ENCODE results near the gene PCDHGC5.

Gene PCDHGC5

DNA sequence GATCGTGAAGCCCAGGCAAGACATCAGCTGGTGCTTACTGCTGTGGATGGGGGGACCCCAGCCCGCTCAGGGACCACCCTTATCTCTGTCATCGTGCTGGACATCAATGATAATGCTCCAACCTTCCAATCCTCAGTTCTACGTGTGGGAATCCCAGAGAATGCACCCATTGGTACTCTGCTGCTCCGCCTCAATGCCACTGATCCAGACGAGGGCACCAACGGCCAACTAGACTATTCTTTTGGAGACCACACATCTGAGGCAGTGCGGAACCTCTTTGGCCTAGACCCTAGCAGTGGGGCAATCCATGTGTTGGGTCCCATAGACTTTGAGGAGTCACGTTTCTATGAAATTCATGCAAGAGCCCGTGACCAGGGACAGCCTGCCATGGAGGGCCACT lies 960 bp downstream of the PCDHGC5 start:
- DNase-seq, result no peak
- in situ Hi-C loops (cut with MboI; ENCODE audit: low pct_unique_long_range_greater_than_20kb, low sequenced_read_pairs), result no loop called here

DNA sequence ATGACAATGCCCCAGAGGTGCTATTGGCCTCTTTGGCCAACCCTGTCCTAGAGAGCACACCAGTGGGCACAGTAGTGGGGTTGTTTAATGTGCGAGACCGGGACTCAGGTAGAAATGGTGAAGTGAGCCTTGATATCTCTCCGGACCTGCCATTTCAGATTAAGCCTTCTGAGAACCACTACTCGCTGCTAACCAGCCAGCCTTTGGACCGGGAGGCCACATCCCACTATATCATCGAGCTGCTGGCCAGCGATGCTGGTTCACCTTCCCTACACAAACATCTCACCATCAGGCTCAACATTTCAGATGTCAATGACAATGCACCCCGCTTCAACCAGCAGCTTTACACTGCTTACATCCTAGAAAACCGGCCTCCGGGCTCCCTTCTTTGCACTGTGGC lies 1.4 kb downstream of the PCDHGC5 start:
- in situ Hi-C loops (cut with MboI; ENCODE audit: low pct_unique_long_range_greater_than_20kb, low sequenced_read_pairs), result no loop called here
- no peak for DNase-seq

GRCh38 chr5:141490771-141491170 lies 1.9 kb downstream of the PCDHGC5 start:
- in situ Hi-C loops (cut with MboI; ENCODE audit: low pct_unique_long_range_greater_than_20kb, low sequenced_read_pairs), result no loop called here
- no peak for DNase-seq

GRCh38 chr5:141491323-141492167 lies 2.7 kb downstream of the PCDHGC5 start:
- in situ Hi-C loops (cut with MboI; ENCODE audit: low pct_unique_long_range_greater_than_20kb, low sequenced_read_pairs), result no loop called here
- no peak for DNase-seq

- in situ Hi-C loops (cut with MboI; ENCODE audit: low pct_unique_long_range_greater_than_20kb, low sequenced_read_pairs), result no loop called here
- DNase-seq, result no peak
These were observed 3.4 kb downstream of the PCDHGC5 start for GRCh38 chr5:141492168-141492885.

GRCh38 chr5:141493500-141494422 lies 4.9 kb downstream of the PCDHGC5 start:
- DNase-seq, result no peak
- in situ Hi-C loops (cut with MboI; ENCODE audit: low pct_unique_long_range_greater_than_20kb, low sequenced_read_pairs), result no loop called here

- DNase-seq, result no peak
- in situ Hi-C loops (cut with MboI; ENCODE audit: low pct_unique_long_range_greater_than_20kb, low sequenced_read_pairs), result no loop called here
These were observed 6.0 kb downstream of the PCDHGC5 start for GRCh38 chr5:141494761-141495452.

DNA sequence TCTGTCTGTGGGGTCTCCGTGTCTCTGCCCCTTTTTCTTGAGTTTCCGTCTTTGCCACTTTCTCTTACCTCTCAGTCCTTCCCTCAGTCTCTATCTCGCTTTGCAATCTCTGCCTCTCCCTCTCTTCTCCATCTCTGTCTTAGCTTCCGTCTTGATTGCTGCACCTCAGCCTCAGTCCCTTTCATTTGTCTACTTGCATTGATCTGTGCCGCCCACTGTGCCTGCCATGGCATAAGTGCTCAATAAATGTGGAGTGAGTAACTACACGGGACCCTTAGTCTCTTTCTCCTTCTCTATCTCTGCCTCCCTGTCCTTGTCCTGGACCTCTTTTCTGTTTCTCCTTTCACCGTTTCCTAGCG lies 6.6 kb downstream of the PCDHGC5 start:
- DNase-seq, result no peak
- in situ Hi-C loops (cut with MboI; ENCODE audit: low pct_unique_long_range_greater_than_20kb, low sequenced_read_pairs), result no loop called here

- no peak for DNase-seq
- in situ Hi-C loops (cut with MboI; ENCODE audit: low pct_unique_long_range_greater_than_20kb, low sequenced_read_pairs), result no loop called here
These were observed 7.2 kb downstream of the PCDHGC5 start for GRCh38 chr5:141496038-141496437.

GRCh38 chr5:141501761-141502160 lies 12.9 kb downstream of the PCDHGC5 start:
- in situ Hi-C loops (cut with MboI; ENCODE audit: low pct_unique_long_range_greater_than_20kb, low sequenced_read_pairs), result no loop called here
- DNase-seq, result no peak

- DNase-seq, result no peak
- in situ Hi-C loops (cut with MboI; ENCODE audit: low pct_unique_long_range_greater_than_20kb, low sequenced_read_pairs), result no loop called here
These were observed 14.8 kb downstream of the PCDHGC5 start for GRCh38 chr5:141503681-141504080.

GRCh38 chr5:141504216-141504615 lies 15.3 kb downstream of the PCDHGC5 start:
- in situ Hi-C loops (cut with MboI; ENCODE audit: low pct_unique_long_range_greater_than_20kb, low sequenced_read_pairs), result no loop called here
- no peak for DNase-seq

- in situ Hi-C loops (cut with MboI; ENCODE audit: low pct_unique_long_range_greater_than_20kb, low sequenced_read_pairs), result no loop called here
- no peak for DNase-seq
These were observed 17.7 kb downstream of the PCDHGC5 start for GRCh38 chr5:141506381-141507155.

DNA sequence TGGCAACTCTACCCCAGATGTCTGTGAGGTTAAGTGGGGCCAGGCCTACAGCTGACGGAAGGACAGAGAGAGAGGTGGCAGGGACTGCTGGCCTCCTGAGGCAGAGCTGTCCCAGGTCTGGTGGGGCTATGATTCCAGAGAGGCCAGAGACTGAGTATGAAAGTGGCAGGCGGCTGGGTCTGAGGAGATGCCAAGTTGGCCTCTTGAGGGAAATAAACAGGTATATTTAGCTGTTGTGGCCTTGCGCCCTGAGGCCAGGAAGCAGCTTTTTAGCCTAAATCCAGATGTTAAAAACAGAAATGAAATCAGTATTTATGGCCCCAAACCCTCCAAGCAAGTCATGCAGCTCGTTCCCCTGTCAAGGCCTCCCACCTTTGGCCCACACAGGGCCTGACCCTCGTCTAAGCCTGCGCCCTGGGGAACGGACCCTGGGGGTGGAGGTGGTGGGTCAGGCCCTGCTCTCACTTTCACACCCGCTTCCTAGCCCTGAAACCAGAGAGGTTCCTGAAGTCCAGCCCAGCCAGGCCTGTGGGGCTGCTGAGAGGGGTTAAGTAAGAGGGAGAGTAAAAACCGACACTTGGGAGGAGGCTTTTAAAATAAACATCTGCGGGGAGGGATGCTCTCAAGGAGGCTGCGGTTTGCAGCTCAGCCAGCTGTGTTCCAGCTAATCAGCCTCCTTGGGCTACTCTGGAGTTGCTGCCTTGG lies 18.7 kb downstream of the PCDHGC5 start:
- in situ Hi-C loops (cut with MboI; ENCODE audit: low pct_unique_long_range_greater_than_20kb, low sequenced_read_pairs), result no loop called here
- peak; percentile 87 for DNase-seq

DNA sequence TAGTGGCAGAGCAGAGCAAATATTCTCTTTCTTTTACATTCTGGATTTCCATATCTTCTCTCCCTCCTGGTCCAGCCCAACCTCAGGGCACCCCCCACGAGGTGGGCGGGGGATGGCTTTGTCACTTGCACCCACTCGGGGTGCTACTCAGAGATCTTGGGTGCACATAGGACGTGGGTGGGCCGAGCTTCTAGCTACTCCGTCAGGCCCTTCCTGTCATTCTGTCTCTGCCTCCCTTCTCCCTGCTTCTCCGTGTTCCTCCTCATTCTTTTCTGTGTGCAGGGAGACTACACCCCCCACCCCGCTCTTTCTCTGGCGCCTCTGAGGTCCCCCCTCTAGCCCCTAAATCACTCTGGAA lies 19.5 kb downstream of the PCDHGC5 start:
- in situ Hi-C loops (cut with MboI; ENCODE audit: low pct_unique_long_range_greater_than_20kb, low sequenced_read_pairs), result no loop called here
- DNase-seq, result peak; percentile 52

GRCh38 chr5:141508798-141509611 lies 20.1 kb downstream of the PCDHGC5 start:
- in situ Hi-C loops (cut with MboI; ENCODE audit: low pct_unique_long_range_greater_than_20kb, low sequenced_read_pairs), result no loop called here
- DNase-seq, result peak; percentile 95

- DNase-seq, result no peak
- in situ Hi-C loops (cut with MboI; ENCODE audit: low pct_unique_long_range_greater_than_20kb, low sequenced_read_pairs), result no loop called here
These were observed 21.3 kb downstream of the PCDHGC5 start for GRCh38 chr5:141510160-141510559.
